ENCODE results near the gene ADGRL3.
"Not testable (repeated sequence)": the region's sequence is repeated elsewhere in the genome, so short reads cannot be mapped to it uniquely, and the experiment has no call there.

The ADGRL3 gene

GRCh38 chr4:61665649-61666048 lies 465.5 kb downstream of the ADGRL3 start:
- DNase-seq: no peak

GRCh38 chr4:61666244-61666643 lies 466.1 kb downstream of the ADGRL3 start:
- DNase-seq: no peak

GRCh38 chr4:61671599-61671998 lies 471.5 kb downstream of the ADGRL3 start:
- no peak for DNase-seq

DNA sequence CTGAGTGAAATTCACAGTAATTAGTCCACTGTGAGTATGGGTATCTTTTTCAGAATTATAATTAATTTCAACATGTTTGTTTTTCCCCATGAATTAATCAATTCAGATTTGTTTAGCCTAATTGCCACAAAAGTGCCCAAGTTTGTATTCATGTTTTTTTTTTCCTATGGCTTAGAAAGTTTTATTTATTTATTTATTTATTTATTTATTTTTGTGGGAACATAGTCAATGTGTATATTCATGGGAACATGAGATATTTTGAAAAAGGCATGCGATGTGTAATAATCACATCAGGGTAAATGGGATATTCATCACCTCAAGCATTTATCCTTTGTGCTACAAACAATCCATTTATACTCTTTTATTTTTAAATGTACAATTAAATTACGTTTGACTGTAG lies 475.3 kb downstream of the ADGRL3 start:
- DNase-seq: no peak

- DNase-seq: no peak
Measured at GRCh38 chr4:61678297-61678696, 478.2 kb downstream of the ADGRL3 start.

DNA sequence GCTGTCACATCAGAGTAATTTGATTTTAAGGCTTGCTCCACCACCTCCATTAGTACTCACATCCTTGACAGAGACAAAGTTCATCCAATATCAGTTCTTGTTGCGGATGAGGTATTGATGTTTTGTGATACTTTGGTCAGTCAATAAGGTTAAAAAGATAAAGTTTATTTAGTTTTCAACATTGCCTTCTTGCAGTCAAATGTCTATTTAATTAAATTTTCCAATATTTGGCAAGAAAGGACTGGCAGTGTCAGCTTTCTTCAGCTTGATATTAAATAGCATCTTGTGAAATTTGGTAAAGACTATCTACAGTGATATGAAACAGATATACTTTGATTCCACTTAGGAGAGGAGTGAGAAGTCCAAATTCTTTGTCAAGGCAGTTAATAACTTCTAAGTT lies 493.4 kb downstream of the ADGRL3 start:
- DNase-seq: no peak

DNA sequence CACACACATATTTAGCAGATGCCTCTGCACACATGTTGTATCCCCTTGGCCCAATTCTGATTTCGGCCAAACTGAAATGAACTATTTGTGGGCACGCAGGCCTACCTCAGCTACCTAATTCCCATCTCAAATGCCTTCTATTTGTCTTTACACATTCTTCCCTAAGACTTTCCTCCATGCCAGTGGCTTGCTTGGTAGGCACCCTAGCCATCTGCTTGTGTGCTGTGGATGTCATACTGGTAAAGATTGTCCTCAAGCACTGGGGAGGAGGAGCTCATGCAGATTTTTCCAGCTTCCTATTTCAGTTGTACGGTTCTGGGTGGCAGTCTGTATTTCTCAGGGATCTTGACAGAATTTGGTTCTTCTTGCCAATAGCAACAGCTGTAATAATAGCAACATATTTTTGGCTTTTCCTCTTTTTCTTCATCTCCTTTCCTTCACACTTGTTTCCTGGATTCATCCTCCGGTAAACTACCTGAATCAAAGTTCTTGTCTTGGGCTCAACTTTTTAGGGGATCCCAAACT lies 514.3 kb downstream of the ADGRL3 start:
- DNase-seq: no peak

- DNase-seq: no peak
Measured at GRCh38 chr4:61716426-61716825, 516.3 kb downstream of the ADGRL3 start.

DNA sequence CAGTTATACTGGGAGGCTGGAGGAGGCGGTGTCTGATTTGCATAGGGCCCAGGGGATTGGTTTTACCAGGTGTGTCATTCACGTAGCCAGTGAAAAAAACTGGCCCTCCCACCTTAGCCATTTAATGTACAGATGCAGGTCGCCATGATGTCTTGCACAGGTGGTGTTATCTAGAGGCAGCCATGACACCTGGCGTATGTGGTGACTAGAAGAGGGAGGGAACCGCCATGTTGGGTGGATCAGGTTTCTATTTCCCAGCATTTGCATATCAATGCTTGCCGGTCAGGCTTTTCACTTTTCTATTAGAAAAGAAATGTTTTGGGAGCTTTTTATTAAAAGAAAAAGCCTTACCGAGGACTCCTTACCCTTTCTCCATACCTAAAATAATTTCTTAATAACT lies 523.4 kb downstream of the ADGRL3 start:
- no peak for DNase-seq

DNA sequence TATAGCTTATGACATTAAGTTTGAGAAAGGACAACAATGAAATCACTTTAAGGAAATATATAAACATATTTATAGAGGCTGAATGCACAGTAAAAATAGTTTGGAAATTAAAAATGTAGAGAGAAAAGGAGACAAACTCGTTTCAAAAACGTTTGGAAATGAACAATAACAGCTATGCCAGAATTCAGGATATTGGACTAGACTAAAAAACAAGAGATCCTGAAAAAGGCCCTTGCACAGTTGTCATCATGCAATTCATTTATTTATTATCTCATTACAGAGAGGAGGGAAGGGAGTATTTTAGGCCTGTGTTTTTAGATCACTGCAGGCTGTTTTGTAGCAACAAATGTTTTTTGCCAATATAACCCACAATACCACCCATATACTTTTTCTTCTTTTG lies 527.2 kb downstream of the ADGRL3 start:
- DNase-seq: no peak

DNA sequence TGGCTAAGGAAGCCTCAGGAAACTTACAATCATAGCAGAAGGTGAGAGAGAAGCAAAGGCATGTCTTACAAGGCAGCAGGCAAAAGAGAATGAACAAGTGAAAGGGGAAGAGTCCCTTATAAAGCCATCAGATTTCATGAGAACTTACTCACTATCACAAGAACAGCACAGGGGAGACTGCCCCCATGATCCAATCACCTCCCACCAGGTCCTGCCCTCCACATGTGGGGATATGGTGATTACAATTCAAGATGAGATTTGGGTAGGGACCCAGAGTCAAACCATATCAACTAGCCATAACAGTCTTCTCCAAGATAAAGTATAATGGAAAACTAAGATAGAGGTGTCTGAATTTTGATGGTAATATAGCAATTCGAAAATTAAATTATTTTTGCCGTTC lies 534.3 kb downstream of the ADGRL3 start:
- no peak for DNase-seq

DNA sequence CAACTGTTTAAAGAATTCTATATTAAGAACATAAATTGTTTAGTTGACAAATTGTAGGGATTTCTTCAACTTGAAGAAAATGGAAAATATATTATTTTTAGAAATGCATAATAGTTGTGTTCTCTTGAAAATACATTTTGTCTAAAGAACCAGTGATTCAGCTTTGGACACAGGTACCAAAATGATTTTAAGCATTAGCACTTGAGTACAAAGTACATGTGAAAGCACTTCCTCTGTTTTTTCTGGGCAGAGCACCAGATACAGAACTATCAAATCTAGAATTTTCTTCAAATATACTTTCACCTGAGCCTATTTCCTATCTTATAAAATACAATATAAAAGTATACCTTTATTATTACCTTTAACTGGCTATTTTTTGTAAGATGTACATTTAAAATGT lies 539.8 kb downstream of the ADGRL3 start:
- DNase-seq: no peak

- no peak for DNase-seq
Measured at GRCh38 chr4:61740886-61741285, 540.8 kb downstream of the ADGRL3 start.

GRCh38 chr4:61741327-61742096 lies 541.4 kb downstream of the ADGRL3 start:
- no peak for DNase-seq

GRCh38 chr4:61750810-61751209 lies 550.7 kb downstream of the ADGRL3 start:
- no peak for DNase-seq

DNA sequence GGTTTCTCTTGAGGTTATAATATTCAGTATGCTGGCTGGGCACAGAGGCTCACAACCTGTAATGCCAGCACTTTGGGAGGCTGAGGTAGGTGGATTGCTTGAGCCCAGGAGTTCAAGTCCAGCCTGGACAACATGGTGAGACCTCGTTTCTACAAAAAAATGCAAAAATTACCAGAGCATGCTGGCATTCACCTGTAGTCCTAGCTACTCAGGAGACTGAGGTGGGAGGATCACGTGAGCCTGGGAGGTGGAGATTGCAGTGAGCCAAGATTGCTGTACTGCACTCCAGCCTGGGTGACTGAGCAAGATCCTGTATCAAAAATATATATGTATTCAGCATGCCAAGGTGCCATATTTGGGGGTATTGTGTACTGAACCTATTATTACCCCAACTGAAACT lies 552.5 kb downstream of the ADGRL3 start:
- DNase-seq: no peak

GRCh38 chr4:61753739-61754138 lies 553.6 kb downstream of the ADGRL3 start:
- no peak for DNase-seq

GRCh38 chr4:61756937-61757336 lies 556.8 kb downstream of the ADGRL3 start:
- DNase-seq: not testable (repeated sequence)

DNA sequence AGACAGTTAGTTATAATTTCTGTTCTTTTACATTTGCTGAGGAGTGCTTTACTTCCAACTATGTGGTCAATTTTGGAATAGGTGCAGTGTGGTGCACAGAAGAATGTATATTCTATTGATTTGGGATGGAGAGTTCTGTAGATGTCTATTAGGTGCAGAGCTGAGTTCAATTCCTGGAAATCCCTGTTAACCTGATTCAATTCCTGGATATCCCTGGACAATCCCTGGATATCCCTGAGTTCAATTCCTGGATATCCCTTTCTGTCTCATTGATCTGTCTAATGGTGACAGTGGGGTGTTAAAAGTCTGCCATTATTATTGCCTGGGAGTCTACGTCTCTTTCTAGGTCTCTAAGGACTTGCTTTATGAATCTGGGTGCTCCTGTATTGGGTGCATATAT lies 557.9 kb downstream of the ADGRL3 start:
- not testable (repeated sequence) for DNase-seq

DNA sequence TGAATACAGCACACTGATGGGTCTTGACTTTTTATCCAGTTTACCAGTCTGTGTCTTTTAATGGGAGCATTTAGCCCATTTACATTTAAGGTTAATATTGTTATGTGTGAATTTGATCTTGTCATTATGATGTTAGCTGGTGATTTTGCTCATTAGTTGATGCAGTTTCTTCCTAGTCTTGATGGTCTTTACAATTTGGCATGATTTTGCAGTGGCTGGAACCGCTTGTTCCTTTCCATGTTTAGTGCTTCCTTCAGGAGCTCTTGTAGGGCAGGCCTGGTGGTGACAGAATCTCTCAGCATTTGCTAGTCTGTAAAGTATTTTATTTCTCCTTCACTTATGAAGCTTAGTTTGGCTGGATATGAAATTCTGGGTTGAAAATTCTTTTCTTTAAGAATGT lies 558.5 kb downstream of the ADGRL3 start:
- DNase-seq: not testable (repeated sequence)

GRCh38 chr4:61759245-61759644 lies 559.1 kb downstream of the ADGRL3 start:
- not testable (repeated sequence) for DNase-seq

DNA sequence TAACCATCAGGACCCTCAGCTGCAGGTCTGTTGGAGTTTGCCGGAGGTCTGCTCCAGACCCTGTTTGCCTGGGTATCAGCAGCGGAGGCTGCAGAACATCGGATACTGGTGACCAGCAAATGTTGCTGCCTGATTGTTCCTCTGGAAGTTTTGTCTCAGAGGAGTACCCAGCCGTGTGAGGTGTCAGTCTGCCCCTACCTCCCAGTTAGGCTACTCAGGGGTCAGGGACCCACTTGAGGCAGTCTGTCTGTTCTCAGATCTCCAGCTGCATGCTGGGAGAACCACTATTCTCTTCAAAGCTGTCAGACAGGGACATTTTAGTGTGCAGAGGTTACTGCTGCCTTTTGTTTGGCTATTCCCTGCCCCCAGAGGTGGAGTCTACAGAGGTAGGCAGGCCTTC lies 559.8 kb downstream of the ADGRL3 start:
- DNase-seq: not testable (repeated sequence)

DNA sequence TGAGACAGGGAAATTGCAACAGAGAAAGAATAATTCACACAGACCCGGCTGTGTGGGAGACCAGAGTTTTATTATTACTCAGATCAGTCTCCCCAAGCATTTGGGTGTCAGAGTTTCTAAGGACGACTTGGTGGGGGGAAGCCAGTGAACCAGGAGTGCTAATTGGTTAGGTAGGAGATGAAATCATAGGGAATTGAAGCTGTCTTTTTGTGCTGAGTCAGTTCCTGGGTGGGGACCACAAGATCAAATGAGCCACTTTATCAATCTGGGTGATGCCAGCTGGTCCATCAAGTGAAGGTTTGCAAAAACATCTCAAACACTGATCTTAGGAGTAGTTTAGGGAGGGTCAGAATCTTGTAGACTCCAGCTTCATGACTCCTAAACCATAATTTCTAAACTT lies 560.7 kb downstream of the ADGRL3 start:
- no peak for DNase-seq

DNA sequence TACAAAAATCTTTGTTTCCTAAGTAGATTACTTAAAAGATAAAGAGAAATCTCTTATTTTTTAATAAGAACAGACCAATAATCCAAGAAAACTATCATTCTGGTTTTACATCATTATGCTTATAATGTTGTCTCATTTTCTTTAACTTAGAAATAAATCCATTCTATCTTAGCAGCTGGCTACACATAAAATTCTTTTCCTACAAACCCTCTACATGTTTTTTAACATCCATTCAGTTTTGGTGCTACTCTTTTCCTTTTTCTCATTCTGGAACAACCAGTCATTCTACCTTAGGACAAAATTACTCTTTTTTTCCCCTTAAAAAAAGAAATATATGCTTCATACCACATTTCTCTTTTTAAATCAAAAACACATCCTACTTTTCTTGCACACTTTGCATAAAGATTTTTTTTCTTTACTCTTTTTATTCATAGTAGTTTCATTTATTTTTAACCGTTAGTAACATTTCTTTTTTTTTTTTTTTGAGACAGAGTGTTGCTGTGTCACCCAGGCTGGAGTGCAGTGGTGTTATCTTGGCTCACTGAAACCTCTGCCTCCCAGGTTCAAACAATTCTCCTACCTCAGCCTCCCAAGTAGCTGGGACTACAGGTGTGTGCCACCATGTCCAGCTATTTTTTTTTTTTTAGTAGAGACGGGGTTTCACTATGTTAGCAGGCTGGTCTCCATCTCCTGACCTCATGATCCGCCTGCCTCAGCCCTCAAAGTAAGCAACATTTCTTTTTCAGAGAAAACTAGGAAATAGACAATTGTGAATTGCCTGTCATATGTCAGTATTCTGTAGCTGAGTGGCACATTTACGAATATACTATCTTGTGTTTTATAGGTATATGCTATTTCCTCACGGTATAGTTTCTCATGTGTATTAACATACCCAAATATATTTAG lies 562.8 kb downstream of the ADGRL3 start:
- no peak for DNase-seq
